ENCODE results near the gene PCDHGA8. TPM values are rescaled to one million over a fixed set of nuclear protein-coding genes. Genes with fewer than 3 reads are reported as not detected.
A peak's percentile ranks its signal among the peaks of the same experiment; 100 is the strongest.
"Not testable (repeated sequence)": the region's sequence is repeated elsewhere in the genome, so short reads cannot be mapped to it uniquely, and the experiment has no call there.

Gene PCDHGA8
- total RNA-seq, 2 experiments from 2014 or later, result not detected

GRCh38 chr5:141413540-141414069 is 21.2 kb downstream of the PCDHGA8 start:
- POLR2A ChIA-PET, result interaction anchor here (0.9 to 1.3 kb wide), 2 partner anchors 93 to 150 kb away, joined by 3 to 4 read pairs; partner anchors contain the start of gene TAF7
- H3K27me3 ChIP-seq (ENCODE audit: control insufficient read depth in 1 of 2, insufficient read depth in 2 of 2, low read length in 2 of 2), result peaks cover 63 to 84% of the 10 kb centered on the region in 2 experiments

GRCh38 chr5:141414548-141415274 is 22.3 kb downstream of the PCDHGA8 start:
- ATAC-seq (ENCODE audit: poor library complexity); DNase-seq; POLR2A ChIA-PET; H3K27ac ChIP-seq (ENCODE audit: low read depth in 1 of 2, low read length in 2 of 2); H3K4me3 ChIP-seq (ENCODE audit: low read length); H3K27ac Mint-ChIP-seq; H3K36me3 ChIP-seq (ENCODE audit: insufficient read depth, low read length): not testable (repeated sequence)
- H3K9me3 ChIP-seq (ENCODE audit: control insufficient read depth in 1 of 2, insufficient read depth in 1 of 2, low read length in 2 of 2), result peaks cover 23 to 57% of the 10 kb centered on the region in 2 experiments
- Mint-ChIP-seq H3K9me3 (peaks cover 20% of the 10 kb centered on the region), H3K4me1 (ENCODE audit: low read depth) (peaks cover 27% of the 10 kb centered on the region), H3K4me3 (peak overlapping the region; percentile 59), H3K36me3 (ENCODE audit: low read depth) (peaks cover 50% of the 10 kb centered on the region), H3K27me3 (peaks cover 80% of the 10 kb centered on the region)
- H3K4me1 ChIP-seq (ENCODE audit: insufficient read depth, low read length), result peaks cover 15% of the 10 kb centered on the region
- intact Hi-C loops (cut with DNase I, micrococcal nuclease), result loop anchor here (5.0 to 10.0 kb wide), 4 partner anchors 32 to 148 kb away; partner anchors contain the start of genes PCDHGA5 (in 1 of the 2), PCDHGA7 (in 1 of the 2) and TAF7 (in 1 of the 2)
- CTCF ChIA-PET, result interaction anchor here (1.1 to 3.0 kb wide), 2 partner anchors 94 to 110 kb away, joined by 3 to 15 read pairs; partner anchors contain the start of gene TAF7
- peaks cover 62 to 84% of the 10 kb centered on the region in 2 experiments for H3K27me3 ChIP-seq (ENCODE audit: control insufficient read depth in 1 of 2, insufficient read depth in 2 of 2, low read length in 2 of 2)

More at GRCh38 chr5:141413540-141414069, 21.2 kb downstream of the PCDHGA8 start:
- H3K27ac ChIP-seq (ENCODE audit: low read depth in 1 of 2, low read length in 2 of 2), result no peak overlapping the region
- CTCF ChIA-PET, result interaction anchor here (0.6 to 3.0 kb wide), 10 partner anchors 23 to 224 kb away, joined by 3 to 19 read pairs (median 4); partner anchors contain the start of gene TAF7
- peaks cover 23% of the 10 kb centered on the region for H3K4me1 Mint-ChIP-seq (ENCODE audit: low read depth)
- H3K9me3 ChIP-seq (ENCODE audit: control insufficient read depth in 1 of 2, insufficient read depth in 1 of 2, low read length in 2 of 2), result peaks cover 21 to 52% of the 10 kb centered on the region in 2 experiments
- peaks cover 82% of the 10 kb centered on the region for H3K27me3 Mint-ChIP-seq
- DNase-seq (no peak), ATAC-seq (ENCODE audit: poor library complexity) (no peak)
- H3K36me3 ChIP-seq (ENCODE audit: insufficient read depth, low read length), result no peaks in the 10 kb centered on the region
- peaks cover 15% of the 10 kb centered on the region for H3K4me1 ChIP-seq (ENCODE audit: insufficient read depth, low read length)
- peaks cover 22% of the 10 kb centered on the region for H3K9me3 Mint-ChIP-seq
- peak overlapping the region; percentile 53 for H3K4me3 ChIP-seq (ENCODE audit: low read length)
- H3K4me3 Mint-ChIP-seq, result peak overlapping the region; percentile 92
- H3K27ac Mint-ChIP-seq, result no peak overlapping the region
- no peak for TF ChIP-seq CTCF (IDR thresholded peaks at IDR 0.05)
- intact Hi-C loops (cut with DNase I, micrococcal nuclease), result loop anchor here (2.0 to 10.0 kb wide), 5 partner anchors 49 to 149 kb away; partner anchors contain the start of genes PCDHGA5 (in 1 of the 2) and TAF7 (in 1 of the 2)
- peaks cover 51% of the 10 kb centered on the region for H3K36me3 Mint-ChIP-seq (ENCODE audit: low read depth)

GRCh38 chr5:141415275-141415618 is 22.8 kb downstream of the PCDHGA8 start:
- H3K36me3 ChIP-seq (ENCODE audit: insufficient read depth, low read length); H3K27ac Mint-ChIP-seq; H3K4me3 ChIP-seq (ENCODE audit: low read length); POLR2A ChIA-PET; DNase-seq; H3K27ac ChIP-seq (ENCODE audit: low read depth in 1 of 2, low read length in 2 of 2); ATAC-seq (ENCODE audit: poor library complexity): not testable (repeated sequence)
- Mint-ChIP-seq H3K4me1 (ENCODE audit: low read depth) (peaks cover 27% of the 10 kb centered on the region), H3K27me3 (peaks cover 81% of the 10 kb centered on the region), H3K4me3 (peak overlapping the region; percentile 4), H3K36me3 (ENCODE audit: low read depth) (peaks cover 50% of the 10 kb centered on the region), H3K9me3 (peaks cover 22% of the 10 kb centered on the region)
- Histone ChIP-seq H3K9me3 (ENCODE audit: control insufficient read depth in 1 of 2, insufficient read depth in 1 of 2, low read length in 2 of 2) (peaks cover 28 to 54% of the 10 kb centered on the region in 2 experiments), H3K27me3 (ENCODE audit: control insufficient read depth in 1 of 2, insufficient read depth in 2 of 2, low read length in 2 of 2) (peaks cover 61 to 90% of the 10 kb centered on the region in 2 experiments), H3K4me1 (ENCODE audit: insufficient read depth, low read length) (peaks cover 15% of the 10 kb centered on the region)
- intact Hi-C loops (cut with DNase I, micrococcal nuclease), result loop anchor here in 1 of 2 experiments (5.0 to 10.0 kb wide), 3 partner anchors 33 to 90 kb away; partner anchors contain the start of genes PCDHGA5, PCDHGA7 and TAF7
- CTCF ChIA-PET, result interaction anchor here (1.1 to 3.0 kb wide), 2 partner anchors 95 to 110 kb away, joined by 3 to 15 read pairs; partner anchors contain the start of gene TAF7
